SU-DHL-6 (cell line): ENCODE data around the gene BID.

Experiments used
- EZH2phosphoT487 ChIP-seq: fragments of 200-600 bp; sonication (generic), shearing (Covaris generic); conservative IDR thresholded peaks from 2 replicates; pipeline ENCODE4 v1.6.1; 2018; ENCODE audit warnings: mild to moderate bottlenecking, antibody characterized with exemption, low read length, moderate library complexity, mixed read lengths
- TF ChIP-seq, protein P1 (sequence below): fragments of 200-600 bp; sonication (generic); IDR thresholded peaks from one replicate; pipeline ENCODE4 v1.5.1; 2017; ENCODE audit warnings: antibody characterized with exemption, mild to moderate bottlenecking, low read length, moderate library complexity; ENCODE audit not compliant: insufficient read depth, poor library complexity, severe bottlenecking

GRCh38 chr22:17816649-17817048, 42.4 kb upstream of the BID start:
- TF ChIP-seq, protein P1, sequence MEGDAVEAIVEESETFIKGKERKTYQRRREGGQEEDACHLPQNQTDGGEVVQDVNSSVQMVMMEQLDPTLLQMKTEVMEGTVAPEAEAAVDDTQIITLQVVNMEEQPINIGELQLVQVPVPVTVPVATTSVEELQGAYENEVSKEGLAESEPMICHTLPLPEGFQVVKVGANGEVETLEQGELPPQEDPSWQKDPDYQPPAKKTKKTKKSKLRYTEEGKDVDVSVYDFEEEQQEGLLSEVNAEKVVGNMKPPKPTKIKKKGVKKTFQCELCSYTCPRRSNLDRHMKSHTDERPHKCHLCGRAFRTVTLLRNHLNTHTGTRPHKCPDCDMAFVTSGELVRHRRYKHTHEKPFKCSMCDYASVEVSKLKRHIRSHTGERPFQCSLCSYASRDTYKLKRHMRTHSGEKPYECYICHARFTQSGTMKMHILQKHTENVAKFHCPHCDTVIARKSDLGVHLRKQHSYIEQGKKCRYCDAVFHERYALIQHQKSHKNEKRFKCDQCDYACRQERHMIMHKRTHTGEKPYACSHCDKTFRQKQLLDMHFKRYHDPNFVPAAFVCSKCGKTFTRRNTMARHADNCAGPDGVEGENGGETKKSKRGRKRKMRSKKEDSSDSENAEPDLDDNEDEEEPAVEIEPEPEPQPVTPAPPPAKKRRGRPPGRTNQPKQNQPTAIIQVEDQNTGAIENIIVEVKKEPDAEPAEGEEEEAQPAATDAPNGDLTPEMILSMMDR: no peak
- no peak for TF ChIP-seq EZH2phosphoT487
